ENCODE measurements around the gene SLAMF8.
A peak's percentile ranks its signal among the peaks of the same experiment; 100 is the strongest.

The SLAMF8 gene

DNA sequence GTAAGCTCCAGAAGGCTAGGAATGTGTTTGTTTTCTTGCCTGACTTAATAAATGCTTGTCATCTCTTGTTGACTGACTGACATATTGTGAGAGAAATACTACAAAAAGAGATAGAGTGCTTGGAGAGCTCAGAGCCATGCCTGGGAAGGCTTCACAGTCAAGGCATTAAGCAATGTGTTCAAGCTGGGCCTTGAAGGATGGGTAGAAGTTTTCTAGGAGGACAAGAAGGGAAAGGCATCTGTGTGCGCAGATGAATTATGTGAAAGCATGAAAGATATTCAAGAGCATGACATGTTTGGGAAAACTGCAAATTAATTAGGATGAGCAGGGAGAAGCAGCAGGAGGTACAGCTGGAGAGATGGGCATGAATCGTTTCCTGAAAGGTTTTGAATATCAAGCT lies 5.6 kb downstream of the SLAMF8 start:
- no peak overlapping the region for H3K4me3 ChIP-seq (replicated peaks in 1 of 2; ENCODE audit: low read depth in 2 of 2, low read length in 2 of 2)
- TF ChIP-seq, protein P1, sequence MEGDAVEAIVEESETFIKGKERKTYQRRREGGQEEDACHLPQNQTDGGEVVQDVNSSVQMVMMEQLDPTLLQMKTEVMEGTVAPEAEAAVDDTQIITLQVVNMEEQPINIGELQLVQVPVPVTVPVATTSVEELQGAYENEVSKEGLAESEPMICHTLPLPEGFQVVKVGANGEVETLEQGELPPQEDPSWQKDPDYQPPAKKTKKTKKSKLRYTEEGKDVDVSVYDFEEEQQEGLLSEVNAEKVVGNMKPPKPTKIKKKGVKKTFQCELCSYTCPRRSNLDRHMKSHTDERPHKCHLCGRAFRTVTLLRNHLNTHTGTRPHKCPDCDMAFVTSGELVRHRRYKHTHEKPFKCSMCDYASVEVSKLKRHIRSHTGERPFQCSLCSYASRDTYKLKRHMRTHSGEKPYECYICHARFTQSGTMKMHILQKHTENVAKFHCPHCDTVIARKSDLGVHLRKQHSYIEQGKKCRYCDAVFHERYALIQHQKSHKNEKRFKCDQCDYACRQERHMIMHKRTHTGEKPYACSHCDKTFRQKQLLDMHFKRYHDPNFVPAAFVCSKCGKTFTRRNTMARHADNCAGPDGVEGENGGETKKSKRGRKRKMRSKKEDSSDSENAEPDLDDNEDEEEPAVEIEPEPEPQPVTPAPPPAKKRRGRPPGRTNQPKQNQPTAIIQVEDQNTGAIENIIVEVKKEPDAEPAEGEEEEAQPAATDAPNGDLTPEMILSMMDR (IDR thresholded peaks at IDR 0.05; ENCODE audit: low read depth, low read length) = no peak
- DNase-seq (ENCODE audit: low read depth in 2 of 2) = no peak

DNA sequence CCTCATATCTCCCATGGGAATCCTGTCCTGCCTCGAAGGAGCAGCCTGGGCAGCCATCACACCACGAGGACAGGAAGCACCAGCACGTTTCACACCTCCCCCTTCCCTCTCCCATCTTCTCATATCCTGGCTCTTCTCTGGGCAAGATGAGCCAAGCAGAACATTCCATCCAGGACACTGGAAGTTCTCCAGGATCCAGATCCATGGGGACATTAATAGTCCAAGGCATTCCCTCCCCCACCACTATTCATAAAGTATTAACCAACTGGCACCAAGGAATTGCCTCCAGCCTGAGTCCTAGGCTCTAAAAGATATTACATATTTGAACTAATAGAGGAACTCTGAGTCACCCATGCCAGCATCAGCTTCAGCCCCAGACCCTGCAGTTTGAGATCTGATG lies 8.7 kb downstream of the SLAMF8 start:
- TF ChIP-seq, protein P1 (IDR thresholded peaks at IDR 0.05; ENCODE audit: low read depth, low read length) = no peak
- DNase-seq (ENCODE audit: low read depth in 2 of 2) = no peak

DNA sequence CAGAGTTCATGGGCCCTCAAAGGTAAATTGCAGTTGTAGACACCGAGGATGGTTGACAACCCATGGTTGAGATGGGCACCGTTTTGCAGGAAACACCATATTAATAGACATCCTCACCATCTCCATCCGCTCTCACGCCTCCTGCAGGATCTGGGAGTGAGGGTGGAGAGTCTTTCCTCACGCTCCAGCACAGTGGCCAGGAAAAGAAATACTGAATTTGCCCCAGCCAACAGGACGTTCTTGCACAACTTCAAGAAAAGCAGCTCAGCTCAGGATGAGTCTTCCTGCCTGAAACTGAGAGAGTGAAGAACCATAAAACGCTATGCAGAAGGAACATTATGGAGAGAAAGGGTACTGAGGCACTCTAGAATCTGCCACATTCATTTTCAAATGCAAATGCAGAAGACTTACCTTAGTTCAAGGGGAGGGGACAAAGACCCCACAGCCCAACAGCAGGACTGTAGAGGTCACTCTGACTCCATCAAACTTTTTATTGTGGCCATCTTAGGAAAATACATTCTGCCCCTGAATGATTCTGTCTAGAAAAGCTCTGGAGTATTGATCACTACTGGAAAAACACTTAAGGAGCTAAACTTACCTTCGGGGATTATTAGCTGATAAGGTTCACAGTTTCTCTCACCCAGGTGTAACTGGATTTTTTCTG lies 9.3 kb downstream of the SLAMF8 start:
- DNase-seq (ENCODE audit: low read depth in 2 of 2) = peak in 1 of 2 donors; percentile 22
- TF ChIP-seq, protein P1 (IDR thresholded peaks at IDR 0.05; ENCODE audit: low read depth, low read length) = peak; percentile 21
- no peak overlapping the region for H3K4me3 ChIP-seq (replicated peaks in 1 of 2; ENCODE audit: low read depth in 2 of 2, low read length in 2 of 2)

More for the DNA sequence above, 8.7 kb downstream of the SLAMF8 start:
- no peak overlapping the region for H3K4me3 ChIP-seq (replicated peaks in 1 of 2; ENCODE audit: low read depth in 2 of 2, low read length in 2 of 2)

DNA sequence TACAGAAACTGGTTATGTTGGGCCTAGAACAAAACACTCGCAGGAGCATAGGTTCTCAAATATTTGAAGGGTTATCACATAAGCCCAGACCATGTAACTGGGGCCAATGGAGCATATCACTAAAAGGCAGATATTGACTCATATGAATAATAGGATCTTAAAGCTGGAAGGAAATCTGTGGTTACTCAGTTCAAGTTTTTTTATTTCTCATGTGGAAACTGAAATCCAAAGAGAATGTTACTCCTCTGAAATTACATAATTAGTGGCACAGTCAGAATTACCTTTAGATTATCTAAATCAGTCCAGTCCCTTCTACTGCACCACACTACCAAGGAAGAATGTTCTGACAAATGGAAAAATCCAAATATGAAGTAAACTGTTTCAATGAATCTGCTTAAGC lies 12.0 kb downstream of the SLAMF8 start:
- H3K4me3 ChIP-seq (replicated peaks in 1 of 2; ENCODE audit: low read depth in 2 of 2, low read length in 2 of 2) = no peak overlapping the region
- TF ChIP-seq, protein P1 (IDR thresholded peaks at IDR 0.05; ENCODE audit: low read depth, low read length) = no peak
- no peak for DNase-seq (ENCODE audit: low read depth in 2 of 2)

DNA sequence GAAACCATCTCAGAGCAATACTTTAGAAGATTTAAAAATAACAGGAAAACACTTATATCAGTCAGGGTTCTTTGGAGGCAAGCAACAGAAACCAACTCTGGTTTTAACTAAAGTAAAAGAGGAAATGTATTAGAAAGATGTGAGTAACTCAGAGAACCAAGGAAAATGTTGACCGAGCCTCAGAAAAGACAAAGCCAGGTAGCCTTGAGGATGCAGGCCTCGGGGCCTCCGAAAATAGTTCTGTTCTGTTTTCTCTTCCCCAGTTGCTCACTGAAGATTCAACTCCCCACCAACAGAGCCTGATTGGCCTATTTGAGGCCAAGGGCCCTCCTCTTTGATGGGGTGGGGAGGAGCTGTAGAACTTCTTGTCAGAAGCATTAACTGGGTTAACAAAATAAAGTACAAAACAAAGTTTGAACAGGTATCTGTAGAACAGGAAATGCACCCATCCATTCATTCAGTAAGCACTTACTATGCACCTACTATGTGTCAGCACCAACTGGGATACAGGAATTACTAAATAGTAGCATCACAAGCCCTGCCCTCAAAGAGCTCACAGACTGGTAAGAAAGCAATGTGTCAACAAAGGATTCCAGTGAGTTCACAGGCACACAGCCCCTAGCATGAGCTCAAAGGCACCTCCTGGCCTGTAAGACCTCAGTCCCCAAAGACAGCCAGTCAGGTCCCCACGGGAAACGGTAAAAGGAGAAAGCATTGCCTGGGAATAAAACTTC lies 12.6 kb downstream of the SLAMF8 start:
- no peak overlapping the region for H3K4me3 ChIP-seq (replicated peaks in 1 of 2; ENCODE audit: low read depth in 2 of 2, low read length in 2 of 2)
- TF ChIP-seq, protein P1 (IDR thresholded peaks at IDR 0.05; ENCODE audit: low read depth, low read length) = no peak
- no peak for DNase-seq (ENCODE audit: low read depth in 2 of 2)

DNA sequence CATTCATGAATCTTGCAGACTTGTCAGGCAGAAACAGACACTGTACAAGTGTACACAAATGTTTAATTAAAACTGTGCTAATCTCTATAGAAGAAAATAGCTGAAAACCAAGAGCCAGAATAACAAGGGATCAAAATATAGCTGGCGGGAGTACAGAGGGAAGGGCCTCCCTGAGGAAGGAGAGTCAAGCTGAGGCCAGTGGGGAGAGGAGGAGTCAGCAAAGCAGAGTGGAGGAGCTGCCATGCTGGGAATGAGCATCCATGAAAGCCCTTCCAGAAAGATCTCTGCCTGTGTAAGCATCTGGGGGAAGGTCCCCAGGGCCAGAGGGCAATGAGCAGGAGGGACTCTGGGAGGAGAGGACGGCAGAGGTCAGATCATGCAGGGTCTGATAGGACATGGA lies 15.1 kb downstream of the SLAMF8 start:
- no peak overlapping the region for H3K4me3 ChIP-seq (replicated peaks in 1 of 2; ENCODE audit: low read depth in 2 of 2, low read length in 2 of 2)
- TF ChIP-seq, protein P1 (IDR thresholded peaks at IDR 0.05; ENCODE audit: low read depth, low read length) = no peak
- no peak for DNase-seq (ENCODE audit: low read depth in 2 of 2)

Data from cardiac fibroblast (primary cell).